ENCODE results near the gene PGA5. TPM values are rescaled to one million over a fixed set of nuclear protein-coding genes. Genes with fewer than 3 reads are reported as not detected.

The PGA5 gene
- total RNA-seq, 2 donors from 2014 or later = not detected

- intact Hi-C loops (cut with DNase I) = no loop called here
- H3K9ac ChIP-seq (ENCODE audit: low read depth in 2 of 2, low read length in 2 of 2) = no peak overlapping the region
- no peak for TF ChIP-seq CTCF (IDR thresholded peaks at IDR 0.05)
- H3K9me3 ChIP-seq = no peaks in the 10 kb centered on the region
- no peak for DNase-seq
- H3K36me3 ChIP-seq = no peaks in the 10 kb centered on the region
- no peak overlapping the region for H3K4me3 ChIP-seq
- H3K27me3 ChIP-seq = no peaks in the 10 kb centered on the region
- no peaks in the 10 kb centered on the region for H3K4me1 ChIP-seq
- no peak overlapping the region for H3K27ac ChIP-seq
Measured at GRCh38 chr11:61274084-61274483, 33.1 kb downstream of the PGA5 start.

DNA sequence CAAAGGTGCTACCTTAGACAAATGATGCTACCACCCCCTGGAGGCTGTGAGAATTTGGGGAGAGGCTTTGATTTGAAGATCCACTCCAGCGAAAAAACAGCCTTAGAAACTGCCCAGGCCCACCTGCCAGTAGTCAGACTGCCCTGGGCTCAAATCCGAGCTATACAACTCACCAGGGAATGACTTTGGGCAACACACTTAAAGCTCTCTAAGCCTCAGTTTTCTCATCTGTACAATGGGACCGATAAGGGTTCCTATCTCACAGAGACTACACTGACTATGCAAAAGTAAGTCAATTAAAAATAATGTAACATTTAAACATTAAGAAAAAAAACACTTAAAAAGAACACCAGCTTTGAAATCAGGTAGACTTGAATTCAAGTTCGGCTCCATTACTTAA, 34.2 kb downstream of the PGA5 start:
- TF ChIP-seq CTCF (IDR thresholded peaks at IDR 0.05) = no peak
- Histone ChIP-seq H3K9ac (ENCODE audit: low read depth in 2 of 2, low read length in 2 of 2) (no peak overlapping the region), H3K9me3 (no peaks in the 10 kb centered on the region), H3K27me3 (no peaks in the 10 kb centered on the region), H3K4me3 (no peak overlapping the region), H3K27ac (no peak overlapping the region), H3K36me3 (no peaks in the 10 kb centered on the region), H3K4me1 (no peaks in the 10 kb centered on the region)
- intact Hi-C loops (cut with DNase I) = no loop called here
- DNase-seq = no peak

- Histone ChIP-seq H3K27me3 (no peaks in the 10 kb centered on the region), H3K27ac (no peak overlapping the region), H3K36me3 (no peaks in the 10 kb centered on the region), H3K9me3 (no peaks in the 10 kb centered on the region), H3K9ac (ENCODE audit: low read depth in 2 of 2, low read length in 2 of 2) (no peak overlapping the region), H3K4me1 (no peaks in the 10 kb centered on the region), H3K4me3 (no peak overlapping the region)
- DNase-seq = no peak
- no peak for TF ChIP-seq CTCF (IDR thresholded peaks at IDR 0.05)
- intact Hi-C loops (cut with DNase I) = no loop called here
Measured at GRCh38 chr11:61277186-61278000, 36.4 kb downstream of the PGA5 start.

- no peaks in the 10 kb centered on the region for H3K27me3 ChIP-seq
- H3K4me1 ChIP-seq = no peaks in the 10 kb centered on the region
- no peak overlapping the region for H3K27ac ChIP-seq
- H3K36me3 ChIP-seq = no peaks in the 10 kb centered on the region
- no peak overlapping the region for H3K4me3 ChIP-seq
- no peak overlapping the region for H3K9ac ChIP-seq (ENCODE audit: low read depth in 2 of 2, low read length in 2 of 2)
- DNase-seq = no peak
- no peaks in the 10 kb centered on the region for H3K9me3 ChIP-seq
- intact Hi-C loops (cut with DNase I) = no loop called here
- no peak for TF ChIP-seq CTCF (IDR thresholded peaks at IDR 0.05)
Measured at GRCh38 chr11:61278001-61278470, 37.1 kb downstream of the PGA5 start.

- H3K4me3 ChIP-seq = no peak overlapping the region
- no peaks in the 10 kb centered on the region for H3K27me3 ChIP-seq
- H3K36me3 ChIP-seq = no peaks in the 10 kb centered on the region
- no peak overlapping the region for H3K27ac ChIP-seq
- intact Hi-C loops (cut with DNase I) = no loop called here
- no peak for DNase-seq
- no peak overlapping the region for H3K9ac ChIP-seq (ENCODE audit: low read depth in 2 of 2, low read length in 2 of 2)
- no peaks in the 10 kb centered on the region for H3K4me1 ChIP-seq
- TF ChIP-seq CTCF (IDR thresholded peaks at IDR 0.05) = no peak
- no peaks in the 10 kb centered on the region for H3K9me3 ChIP-seq
Measured at GRCh38 chr11:61279934-61280659, 39.1 kb downstream of the PGA5 start.
